ENCODE data around the gene SFPQ. TPM values are rescaled to one million over a fixed set of nuclear protein-coding genes. Genes with fewer than 3 reads are reported as not detected.

SFPQ gene
- total and polyA plus RNA-seq, 2 of the 8 experiments (the other 6 are each of a cell fraction or from before 2014, with no cell fraction given): 118 to 469 TPM

GRCh38 chr1:35229587-35230360 lies 36.8 kb upstream of the SFPQ start:
- Histone ChIP-seq H4K8ac (ENCODE audit: extremely low read depth, insufficient read depth, low read length) (no peak overlapping the region), H3K4me3 (ENCODE audit: extremely low read depth in 1 of 4, insufficient read depth in 2 of 4, low read depth in 3 of 4, low read length in 4 of 4) (no peak overlapping the region), H4K91ac (replicated peaks; ENCODE audit: insufficient read length, low read length) (no peak overlapping the region), H3K9me3 (ENCODE audit: insufficient read depth in 2 of 2, low read depth in 1 of 2, low read length in 1 of 2) (no peaks in the 10 kb centered on the region), H2BK120ac (replicated peaks; ENCODE audit: low read depth, low read length) (no peak overlapping the region), H3K27ac (ENCODE audit: low read depth, low read length) (no peak overlapping the region), H2BK5ac (ENCODE audit: low read depth, low read length) (no peak overlapping the region), H3K4ac (replicated peaks; ENCODE audit: insufficient read length, low read depth, low read length) (no peak overlapping the region), H2BK15ac (ENCODE audit: low read length) (no peak overlapping the region), H3K23ac (ENCODE audit: insufficient read length) (no peak overlapping the region), H3K18ac (ENCODE audit: extremely low read depth, low read length) (no peak overlapping the region), H3K14ac (ENCODE audit: insufficient read length) (no peak overlapping the region), H3K36me3 (ENCODE audit: control insufficient read depth in 2 of 4, insufficient read depth in 4 of 4, low read length in 3 of 4) (no peaks in the 10 kb centered on the region), H3K79me1 (ENCODE audit: low read depth, low read length) (no peaks in the 10 kb centered on the region), H3K4me2 (ENCODE audit: insufficient read depth in 1 of 2, low read depth in 2 of 2, low read length in 2 of 2) (no peak overlapping the region), H3K56ac (replicated peaks; ENCODE audit: insufficient read length, low read depth, low read length) (no peak overlapping the region), H3K4me1 (replicated peaks in 1 of 4; ENCODE audit: control insufficient read depth in 3 of 4, insufficient read depth in 4 of 4, low read length in 3 of 4) (no peaks in the 10 kb centered on the region), H3K9ac (replicated peaks in 1 of 4; ENCODE audit: extremely low read depth in 1 of 4, low read depth in 3 of 4, low read length in 3 of 4) (no peak overlapping the region), H2BK20ac (ENCODE audit: low read length) (no peak overlapping the region), H3K27me3 (replicated peaks in 1 of 4; ENCODE audit: control insufficient read depth in 3 of 4, extremely low read depth in 1 of 4, insufficient read depth in 3 of 4, low read length in 3 of 4) (no peaks in the 10 kb centered on the region), H3K79me2 (ENCODE audit: control insufficient read depth in 1 of 2, insufficient read depth in 2 of 2, low read length in 2 of 2) (no peaks in the 10 kb centered on the region), H4K20me1 (replicated peaks in 1 of 2; ENCODE audit: control insufficient read depth in 1 of 2, insufficient read depth in 2 of 2, low read length in 2 of 2) (no peaks in the 10 kb centered on the region), H3K23me2 (ENCODE audit: low read depth, low read length) (no peaks in the 10 kb centered on the region), H2BK12ac (ENCODE audit: low read depth, low read length) (no peak overlapping the region), H2AFZ (ENCODE audit: low read length) (no peak overlapping the region), H4K5ac (ENCODE audit: insufficient read length, low read depth, low read length) (no peak overlapping the region), H2AK5ac (ENCODE audit: low read depth, low read length) (no peak overlapping the region)
- TF ChIP-seq TCF12 (IDR thresholded peaks at IDR 0.05; ENCODE audit: low read depth, low read length): no peak
- FAIRE-seq (no peak), DNase-seq (ENCODE audit: low read depth in 1 of 2, low spot score in 2 of 2) (no peak)
- WGBS, 2 experiments (ENCODE audit: extremely low coverage in 1 of 2, insufficient coverage in 1 of 2, insufficient read length in 1 of 2, insufficient replicate concordance in 2 of 2, low coverage in 1 of 2, low lambda C conversion rate in 2 of 2, missing lambda C conversion rate in 1 of 2): 78% methylated on average over 1 of the region's 1 CpG; no CpG with 5 or more reads in 1 of the 2 experiments
- POLR2A ChIA-PET (ENCODE audit: partially characterized antibody): no interaction called here
- CTCF ChIA-PET (ENCODE audit: partially characterized antibody): no interaction called here
